ENCODE measurements around the gene TRDMT1.
A peak's percentile ranks its signal among the peaks of the same experiment; 100 is the strongest.

The TRDMT1 gene

DNA sequence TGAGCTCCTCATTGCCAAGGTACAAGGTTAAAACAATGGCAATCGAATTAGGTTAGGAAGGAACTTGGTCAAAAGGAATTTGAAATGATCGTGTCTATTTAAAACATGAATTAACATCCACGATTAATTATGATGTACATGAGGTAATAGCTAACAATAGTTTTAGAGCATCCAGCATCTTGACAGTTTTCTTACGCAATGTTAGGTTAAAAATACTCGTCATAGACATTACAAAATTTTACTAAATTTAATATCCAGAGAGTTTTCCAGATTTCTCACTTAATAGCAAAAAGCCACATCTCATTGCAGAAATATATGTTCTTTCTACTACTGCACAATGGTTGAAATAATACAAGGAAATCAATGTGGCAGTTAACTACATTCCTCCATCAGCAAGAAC, 94.5 kb downstream of the TRDMT1 start:
- Histone ChIP-seq H3K9me3 (ENCODE audit: insufficient read depth, low read depth, low read length) (peaks cover 2% of the 10 kb centered on the region), H4K91ac (ENCODE audit: low read depth, low read length) (no peak overlapping the region), H3K27ac (ENCODE audit: low read depth, low read length) (no peak overlapping the region), H3K79me2 (ENCODE audit: control insufficient read depth, insufficient read depth, low read length, poor library complexity) (no peaks in the 10 kb centered on the region), H4K12ac (ENCODE audit: low read depth, low read length) (no peak overlapping the region), H2BK120ac (ENCODE audit: insufficient read depth, low read length, poor library complexity) (no peak overlapping the region), H3K4ac (ENCODE audit: low read depth, low read length) (no peak overlapping the region), H3K4me3 (ENCODE audit: low read depth, low read length) (no peak overlapping the region), H3K4me1 (ENCODE audit: control insufficient read depth in 1 of 2, insufficient read depth in 2 of 2, low read length in 2 of 2) (no peaks in the 10 kb centered on the region), H3K23ac (ENCODE audit: low read length) (no peak overlapping the region), H3K79me1 (ENCODE audit: low read length) (no peaks in the 10 kb centered on the region), H3K36me3 (ENCODE audit: control insufficient read depth in 1 of 2, insufficient read depth in 2 of 2, low read length in 2 of 2) (no peaks in the 10 kb centered on the region), H4K8ac (ENCODE audit: low read depth, low read length) (no peak overlapping the region), H3K27me3 (ENCODE audit: insufficient read depth, low read length) (no peaks in the 10 kb centered on the region), H2AFZ (ENCODE audit: insufficient read depth, low read length, poor library complexity) (no peak overlapping the region), H3K4me2 (ENCODE audit: low read length) (no peak overlapping the region), H3K9ac (ENCODE audit: low read length) (no peak overlapping the region), H3K18ac (ENCODE audit: low read length) (no peak overlapping the region), H3K14ac (ENCODE audit: low read length) (no peak overlapping the region), H2BK5ac (ENCODE audit: low read depth, low read length, poor library complexity) (no peak overlapping the region), H2BK12ac (ENCODE audit: low read length) (no peak overlapping the region), H2AK5ac (ENCODE audit: low read length) (no peak overlapping the region)
- DNase-seq: no peak
- no CpG with 5 or more reads among the region's 5 CpGs for WGBS (ENCODE audit: extremely low coverage, insufficient coverage, insufficient read length)

DNA sequence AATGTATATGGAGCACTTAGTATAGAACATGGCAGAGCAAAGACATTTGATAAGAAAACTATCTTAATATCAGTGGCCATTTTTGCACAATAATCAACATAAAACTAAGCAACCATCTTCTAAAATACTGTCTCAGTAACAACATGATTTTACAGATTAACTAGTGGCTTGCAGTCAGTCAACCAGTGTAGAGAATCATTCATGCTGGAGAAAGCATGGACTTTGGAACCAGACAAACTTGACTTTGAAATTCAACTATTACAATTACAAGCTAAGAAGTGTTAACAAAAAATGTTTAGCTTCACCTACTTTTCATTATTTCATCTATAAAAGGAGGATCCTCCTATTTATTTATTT, 99.6 kb downstream of the TRDMT1 start:
- Histone ChIP-seq H3K4me2 (ENCODE audit: low read length) (no peak overlapping the region), H2BK120ac (ENCODE audit: insufficient read depth, low read length, poor library complexity) (no peak overlapping the region), H3K36me3 (ENCODE audit: control insufficient read depth in 1 of 2, insufficient read depth in 2 of 2, low read length in 2 of 2) (no peaks in the 10 kb centered on the region), H2AK5ac (ENCODE audit: low read length) (no peak overlapping the region), H3K18ac (ENCODE audit: low read length) (no peak overlapping the region), H3K27ac (ENCODE audit: low read depth, low read length) (no peak overlapping the region), H4K91ac (ENCODE audit: low read depth, low read length) (no peak overlapping the region), H4K8ac (ENCODE audit: low read depth, low read length) (no peak overlapping the region), H3K79me1 (ENCODE audit: low read length) (no peaks in the 10 kb centered on the region), H3K4me1 (ENCODE audit: control insufficient read depth in 1 of 2, insufficient read depth in 2 of 2, low read length in 2 of 2) (peaks cover 0 to 2% of the 10 kb centered on the region in 2 experiments), H3K4me3 (ENCODE audit: low read depth, low read length) (no peak overlapping the region), H4K12ac (ENCODE audit: low read depth, low read length) (no peak overlapping the region), H3K27me3 (ENCODE audit: insufficient read depth, low read length) (no peaks in the 10 kb centered on the region), H2AFZ (ENCODE audit: insufficient read depth, low read length, poor library complexity) (no peak overlapping the region), H3K4ac (ENCODE audit: low read depth, low read length) (no peak overlapping the region), H2BK12ac (ENCODE audit: low read length) (no peak overlapping the region), H3K14ac (ENCODE audit: low read length) (no peak overlapping the region), H3K9me3 (ENCODE audit: insufficient read depth, low read depth, low read length) (no peaks in the 10 kb centered on the region), H3K79me2 (ENCODE audit: control insufficient read depth, insufficient read depth, low read length, poor library complexity) (no peaks in the 10 kb centered on the region), H3K9ac (ENCODE audit: low read length) (no peak overlapping the region), H2BK5ac (ENCODE audit: low read depth, low read length, poor library complexity) (no peak overlapping the region), H3K23ac (ENCODE audit: low read length) (no peak overlapping the region)
- no peak for DNase-seq

DNA sequence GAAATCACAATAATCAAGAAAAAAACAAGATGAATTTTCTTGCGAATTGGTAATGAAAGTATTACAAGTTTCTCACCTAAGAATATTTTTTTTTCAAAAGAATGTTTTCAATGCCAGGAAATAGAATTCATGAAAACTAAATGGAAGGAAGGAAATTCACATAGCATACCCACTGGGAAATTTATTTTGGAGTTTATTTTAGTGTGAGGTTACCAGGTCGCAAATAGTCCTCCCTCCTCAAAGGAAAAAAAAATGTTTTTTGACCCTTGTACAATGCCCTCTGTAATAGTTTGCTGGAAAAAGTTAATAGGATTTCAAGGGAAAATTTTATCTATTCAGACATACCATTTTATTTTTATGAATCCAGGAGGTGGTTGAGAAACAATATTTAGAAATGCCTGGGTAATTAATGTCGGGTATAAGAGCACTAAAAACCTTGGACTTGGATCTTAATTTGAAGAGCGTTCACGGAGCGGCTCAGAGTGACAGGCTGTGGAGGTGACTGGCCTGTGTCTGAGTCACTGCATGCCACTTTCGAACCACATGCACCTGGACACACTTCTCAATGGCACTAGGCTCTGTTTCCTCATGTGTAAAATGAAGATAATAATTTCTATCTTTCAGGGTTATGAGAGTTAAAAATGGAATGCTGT, 100.1 kb downstream of the TRDMT1 start:
- Histone ChIP-seq H3K14ac (ENCODE audit: low read length) (no peak overlapping the region), H2BK12ac (ENCODE audit: low read length) (no peak overlapping the region), H3K18ac (ENCODE audit: low read length) (no peak overlapping the region), H3K79me1 (ENCODE audit: low read length) (no peaks in the 10 kb centered on the region), H3K4me1 (ENCODE audit: control insufficient read depth in 1 of 2, insufficient read depth in 2 of 2, low read length in 2 of 2) (peaks cover 0 to 2% of the 10 kb centered on the region in 2 experiments), H3K4me3 (ENCODE audit: low read depth, low read length) (no peak overlapping the region), H3K27me3 (ENCODE audit: insufficient read depth, low read length) (no peaks in the 10 kb centered on the region), H2BK5ac (ENCODE audit: low read depth, low read length, poor library complexity) (no peak overlapping the region), H3K27ac (ENCODE audit: low read depth, low read length) (no peak overlapping the region), H3K4me2 (ENCODE audit: low read length) (no peak overlapping the region), H4K8ac (ENCODE audit: low read depth, low read length) (no peak overlapping the region), H4K91ac (ENCODE audit: low read depth, low read length) (no peak overlapping the region), H3K23ac (ENCODE audit: low read length) (no peak overlapping the region), H4K12ac (ENCODE audit: low read depth, low read length) (no peak overlapping the region), H2BK120ac (ENCODE audit: insufficient read depth, low read length, poor library complexity) (no peak overlapping the region), H3K79me2 (ENCODE audit: control insufficient read depth, insufficient read depth, low read length, poor library complexity) (no peaks in the 10 kb centered on the region), H3K9ac (ENCODE audit: low read length) (no peak overlapping the region), H3K36me3 (ENCODE audit: control insufficient read depth in 1 of 2, insufficient read depth in 2 of 2, low read length in 2 of 2) (no peaks in the 10 kb centered on the region), H3K4ac (ENCODE audit: low read depth, low read length) (no peak overlapping the region), H2AFZ (ENCODE audit: insufficient read depth, low read length, poor library complexity) (no peak overlapping the region), H3K9me3 (ENCODE audit: insufficient read depth, low read depth, low read length) (no peaks in the 10 kb centered on the region), H2AK5ac (ENCODE audit: low read length) (no peak overlapping the region)
- peak in 1 of 2 donors; percentile 8 for DNase-seq
- WGBS (ENCODE audit: extremely low coverage, insufficient coverage, insufficient read length): no CpG with 5 or more reads among the region's 7 CpGs

DNA sequence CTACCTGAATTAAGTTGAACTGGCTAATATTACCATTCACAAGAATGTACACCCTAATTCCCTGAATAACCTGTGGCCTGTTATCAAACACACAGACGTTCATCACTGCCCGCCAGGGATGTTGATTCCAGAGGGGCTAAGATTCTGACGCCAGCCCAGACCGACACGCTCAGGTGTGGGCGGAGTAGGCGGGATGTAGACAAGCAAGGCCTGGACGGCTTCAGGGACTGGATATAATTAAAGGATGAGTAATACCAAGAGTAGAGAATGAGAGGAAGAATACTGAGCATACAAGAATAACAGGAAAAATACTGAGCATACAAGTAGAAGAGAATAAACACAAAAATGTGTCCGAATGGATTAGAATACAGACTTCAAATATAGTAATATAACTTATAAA, 100.9 kb downstream of the TRDMT1 start:
- no peak overlapping the region for H3K14ac ChIP-seq (ENCODE audit: low read length)
- H2BK12ac ChIP-seq (ENCODE audit: low read length): no peak overlapping the region
- no peak overlapping the region for H4K12ac ChIP-seq (ENCODE audit: low read depth, low read length)
- no peaks in the 10 kb centered on the region for H3K27me3 ChIP-seq (ENCODE audit: insufficient read depth, low read length)
- H2AFZ ChIP-seq (ENCODE audit: insufficient read depth, low read length, poor library complexity): no peak overlapping the region
- H3K4me2 ChIP-seq (ENCODE audit: low read length): no peak overlapping the region
- H3K4me1 ChIP-seq (ENCODE audit: control insufficient read depth in 1 of 2, insufficient read depth in 2 of 2, low read length in 2 of 2): peaks cover 0 to 2% of the 10 kb centered on the region in 2 experiments
- H3K4me3 ChIP-seq (ENCODE audit: low read depth, low read length): no peak overlapping the region
- H3K79me1 ChIP-seq (ENCODE audit: low read length): no peaks in the 10 kb centered on the region
- no peak overlapping the region for H4K8ac ChIP-seq (ENCODE audit: low read depth, low read length)
- no peak overlapping the region for H3K27ac ChIP-seq (ENCODE audit: low read depth, low read length)
- no CpG with 5 or more reads among the region's 9 CpGs for WGBS (ENCODE audit: extremely low coverage, insufficient coverage, insufficient read length)
- H3K23ac ChIP-seq (ENCODE audit: low read length): no peak overlapping the region
- no peaks in the 10 kb centered on the region for H3K9me3 ChIP-seq (ENCODE audit: insufficient read depth, low read depth, low read length)
- no peaks in the 10 kb centered on the region for H3K36me3 ChIP-seq (ENCODE audit: control insufficient read depth in 1 of 2, insufficient read depth in 2 of 2, low read length in 2 of 2)
- H4K91ac ChIP-seq (ENCODE audit: low read depth, low read length): no peak overlapping the region
- no peak overlapping the region for H2BK5ac ChIP-seq (ENCODE audit: low read depth, low read length, poor library complexity)
- H3K18ac ChIP-seq (ENCODE audit: low read length): no peak overlapping the region
- no peak overlapping the region for H2AK5ac ChIP-seq (ENCODE audit: low read length)
- no peak for DNase-seq
- no peak overlapping the region for H3K4ac ChIP-seq (ENCODE audit: low read depth, low read length)
- H3K79me2 ChIP-seq (ENCODE audit: control insufficient read depth, insufficient read depth, low read length, poor library complexity): no peaks in the 10 kb centered on the region
- H3K9ac ChIP-seq (ENCODE audit: low read length): no peak overlapping the region
- no peak overlapping the region for H2BK120ac ChIP-seq (ENCODE audit: insufficient read depth, low read length, poor library complexity)

Data from trophoblast cell (in vitro differentiated cells and primary cell).